Loucy (cell line): ENCODE measurements around the gene MTMR4.
A peak's percentile ranks its signal among the peaks of the same experiment; 100 is the strongest.

ENCODE experiments used
- H2AFZ ChIP-seq: fragments of 200-600 bp; sonication (generic); 2 replicates; pipeline ENCODE4 v1.6.0; 2016; ENCODE audit warnings: antibody characterized with exemption, mild to moderate bottlenecking, low read length, moderate library complexity
- H3F3A ChIP-seq: fragments of 200-600 bp; 2 replicates; pipeline ENCODE4 v1.6.0; 2016; ENCODE audit warnings: antibody characterized with exemption, low read depth, mild to moderate bottlenecking
- H3K27me3 ChIP-seq: fragments of 200-600 bp; sonication (generic); 2 replicates; pipeline ENCODE4 v1.6.1; 2014; ENCODE audit warnings: low read length, mild to moderate bottlenecking; ENCODE audit not compliant: insufficient read depth, poor library complexity, severe bottlenecking
- H3K36me3 ChIP-seq: fragments of 200-600 bp; sonication (generic); 2 replicates; pipeline ENCODE4 v1.6.1; 2016; ENCODE audit warnings: low read length; ENCODE audit not compliant: insufficient read depth
- H3K4me1 ChIP-seq: fragments of 200-600 bp; sonication (generic); 2 replicates; pipeline ENCODE4 v1.5.1; 2014; ENCODE audit warnings: low read length, mild to moderate bottlenecking; ENCODE audit not compliant: insufficient read depth, poor library complexity, severe bottlenecking
- H3K4me2 ChIP-seq: fragments of 200-600 bp; sonication (generic); 2 replicates; pipeline ENCODE4 v1.6.0; 2014; ENCODE audit warnings: antibody characterized with exemption, low read length, low read depth, mild to moderate bottlenecking; ENCODE audit not compliant: poor library complexity, severe bottlenecking
- H3K4me3 ChIP-seq: fragments of 200-600 bp; sonication (generic); 2 replicates; pipeline ENCODE4 v1.5.1; 2014; ENCODE audit warnings: low read length, mild to moderate bottlenecking, mixed read lengths; ENCODE audit not compliant: poor library complexity, severe bottlenecking
- H3K79me2 ChIP-seq: fragments of 200-600 bp; sonication (generic); 2 replicates; pipeline ENCODE4 v1.6.1; 2014; ENCODE audit warnings: low read length; ENCODE audit not compliant: insufficient read depth
- H3K9ac ChIP-seq: fragments of 200-600 bp; sonication (generic); 2 replicates; pipeline ENCODE4 v1.6.0; 2014; ENCODE audit warnings: mild to moderate bottlenecking, low read depth, low read length, moderate library complexity; ENCODE audit not compliant: poor library complexity, severe bottlenecking
- H3K9me2 ChIP-seq: fragments of 200-600 bp; sonication (generic); replicated peaks from 2 replicates; pipeline ENCODE4 v1.6.1; 2016; ENCODE audit warnings: low read depth, low read length, mixed read lengths
- H3K9me3 ChIP-seq: fragments of 200-600 bp; sonication (generic); 2 replicates; pipeline ENCODE4 v1.6.1; 2014; ENCODE audit warnings: mild to moderate bottlenecking, antibody characterized with exemption, low read length, low read depth; ENCODE audit not compliant: insufficient read depth
- H4K20me1 ChIP-seq: fragments of 200-600 bp; sonication (generic); 2 replicates; pipeline ENCODE4 v1.6.0; 2014; ENCODE audit warnings: antibody characterized with exemption, low read length, mild to moderate bottlenecking; ENCODE audit not compliant: insufficient read depth, poor library complexity, severe bottlenecking
- CTCF ChIP-seq: fragments of 200-600 bp; sonication (generic); conservative IDR thresholded peaks from 2 replicates; pipeline ENCODE4 v1.5.1; 2014; ENCODE audit warnings: mild to moderate bottlenecking, antibody characterized with exemption, low read length
- EZH2phosphoT487 ChIP-seq: fragments of 200-600 bp; IDR thresholded peaks from 2 replicates; pipeline ENCODE4 v1.6.1; 2018; ENCODE audit warnings: antibody characterized with exemption, mild to moderate bottlenecking, moderate library complexity, borderline replicate concordance

The MTMR4 gene

DNA sequence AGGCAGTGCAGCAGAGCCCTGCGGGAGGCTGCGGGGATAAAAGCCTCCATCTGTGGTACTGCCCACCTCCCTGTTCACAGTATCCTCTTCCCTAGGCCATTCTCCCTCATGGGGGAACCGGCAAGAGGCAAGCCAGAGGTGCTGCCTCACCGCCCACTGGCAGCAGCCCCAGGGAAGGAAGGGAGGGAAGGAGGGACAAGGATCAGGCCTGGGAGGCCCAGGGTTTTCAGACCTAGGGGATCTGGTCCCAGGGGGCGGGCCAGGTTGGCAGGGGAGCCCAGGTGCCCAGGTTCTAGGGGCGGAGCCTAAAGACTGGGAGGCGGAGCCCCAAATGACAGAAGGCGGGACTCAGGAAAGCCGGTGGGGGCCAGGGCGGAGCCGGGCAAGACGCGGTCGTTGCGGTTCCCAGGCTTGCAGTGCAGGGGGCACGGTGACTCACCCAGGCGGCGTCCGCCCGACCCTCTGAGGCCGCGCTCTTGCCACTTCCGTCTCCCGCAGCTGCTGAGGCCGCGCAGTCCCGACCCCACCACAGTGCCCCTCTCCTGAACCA is 3.0 kb upstream of the MTMR4 start:
- TF ChIP-seq EZH2phosphoT487 (no peak), CTCF (no peak)
- Histone ChIP-seq H3K4me3 (peak overlapping the region; percentile 83), H3K27me3 (no peaks in the 10 kb centered on the region), H3K4me1 (peaks cover 45% of the 10 kb centered on the region), H3K4me2 (peak overlapping the region; percentile 95), H3F3A (peaks cover 7% of the 10 kb centered on the region), H3K9me3 (no peaks in the 10 kb centered on the region), H2AFZ (0 out of 2 replicates have a peak overlapping the region, but pooled peaks have one; percentile 1), H4K20me1 (peaks cover 13% of the 10 kb centered on the region), H3K9ac (peak overlapping the region; percentile 81), H3K36me3 (peaks cover 1% of the 10 kb centered on the region; the same call in 1 of the 2 replicates), H3K9me2 (no peaks in the 10 kb centered on the region), H3K79me2 (peaks cover 29% of the 10 kb centered on the region)

DNA sequence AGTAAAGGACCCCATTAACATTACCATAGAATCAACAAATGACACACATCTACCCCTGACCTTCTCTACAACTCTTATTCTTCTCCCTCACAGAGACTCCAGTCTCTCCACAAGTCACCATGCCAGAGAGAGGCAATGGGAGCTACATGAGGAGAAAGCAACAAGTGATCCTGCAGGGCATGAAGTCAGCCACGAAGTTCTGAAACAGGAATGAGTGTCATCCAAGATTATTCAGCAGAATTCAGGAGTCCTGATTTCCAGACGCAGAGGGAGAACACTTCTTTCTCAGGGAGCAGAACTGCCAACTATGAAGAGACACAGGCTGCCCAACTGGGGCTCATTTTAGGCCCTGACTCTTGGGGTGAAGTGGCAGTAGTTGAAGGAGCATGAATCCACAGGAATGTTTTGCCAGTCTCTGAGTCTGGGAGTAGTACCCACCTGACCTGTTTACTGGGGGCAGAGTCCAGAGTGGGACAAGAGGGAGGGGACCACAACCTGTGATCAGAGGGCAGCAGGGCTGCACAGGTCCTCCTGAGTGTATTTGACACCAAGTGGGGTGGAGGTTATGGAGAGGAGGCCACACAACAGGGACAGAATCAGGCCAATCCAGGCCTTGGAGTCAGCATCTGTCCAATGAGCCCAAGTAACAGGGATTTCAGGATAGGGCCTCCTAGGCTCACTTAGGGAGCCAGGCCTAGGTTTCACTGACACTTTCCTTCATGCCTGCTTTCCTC is 2.4 kb upstream of the MTMR4 start:
- H3K9me2 ChIP-seq: no peaks in the 10 kb centered on the region
- peak overlapping the region; percentile 81 for H3K9ac ChIP-seq
- peaks cover 7% of the 10 kb centered on the region for H3F3A ChIP-seq
- TF ChIP-seq CTCF (no peak), EZH2phosphoT487 (no peak)
- H3K4me3 ChIP-seq: peak overlapping the region; percentile 83
- H3K36me3 ChIP-seq: peaks cover 3% of the 10 kb centered on the region; the same call in 1 of the 2 replicates
- H3K4me1 ChIP-seq: peaks cover 47% of the 10 kb centered on the region
- peaks cover 14% of the 10 kb centered on the region for H4K20me1 ChIP-seq
- no peaks in the 10 kb centered on the region for H3K27me3 ChIP-seq
- peak overlapping the region; percentile 95 for H3K4me2 ChIP-seq
- peaks cover 35% of the 10 kb centered on the region for H3K79me2 ChIP-seq
- H2AFZ ChIP-seq: 0 out of 2 replicates have a peak overlapping the region, but pooled peaks have one; percentile 1
- H3K9me3 ChIP-seq: no peaks in the 10 kb centered on the region

DNA sequence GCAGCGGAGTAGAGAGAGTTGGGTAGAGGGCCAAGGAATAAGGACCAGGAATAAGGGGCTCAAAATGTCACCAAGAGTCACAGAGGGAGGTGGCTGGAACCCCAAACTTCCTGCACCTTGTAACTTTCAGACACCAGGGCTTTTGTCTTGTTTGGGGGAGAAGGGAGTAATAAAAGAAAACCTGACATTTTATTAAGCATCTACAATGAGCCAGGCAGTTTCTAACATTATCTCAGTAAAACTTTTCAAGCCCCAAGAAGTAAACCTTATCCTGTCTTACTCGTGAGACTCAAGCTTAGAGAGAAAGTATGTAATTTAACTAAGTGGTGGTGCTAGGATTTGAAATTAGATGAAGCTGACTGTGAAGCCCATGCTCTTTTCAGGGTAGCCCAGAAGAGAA is 848 bp upstream of the MTMR4 start:
- H3K9ac ChIP-seq: peak overlapping the region; percentile 47
- H2AFZ ChIP-seq: no peak overlapping the region
- H3K4me2 ChIP-seq: peak overlapping the region; percentile 71
- H3F3A ChIP-seq: peaks cover 7% of the 10 kb centered on the region
- peak overlapping the region; percentile 79 for H3K4me3 ChIP-seq
- no peaks in the 10 kb centered on the region for H3K27me3 ChIP-seq
- peaks cover 15% of the 10 kb centered on the region; the same call in 1 of the 2 replicates for H3K36me3 ChIP-seq
- no peaks in the 10 kb centered on the region for H3K9me2 ChIP-seq
- no peak for TF ChIP-seq EZH2phosphoT487
- no peak for TF ChIP-seq CTCF
- peaks cover 14% of the 10 kb centered on the region for H4K20me1 ChIP-seq
- peaks cover 43% of the 10 kb centered on the region for H3K79me2 ChIP-seq
- H3K9me3 ChIP-seq: no peaks in the 10 kb centered on the region
- peaks cover 43% of the 10 kb centered on the region for H3K4me1 ChIP-seq
